ENCODE data around the gene PVALEF. TPM values are rescaled to one million over a fixed set of nuclear protein-coding genes. Genes with fewer than 3 reads are reported as not detected.

PVALEF gene
- polyA plus RNA-seq, 1 donor = 0.72 TPM

DNA sequence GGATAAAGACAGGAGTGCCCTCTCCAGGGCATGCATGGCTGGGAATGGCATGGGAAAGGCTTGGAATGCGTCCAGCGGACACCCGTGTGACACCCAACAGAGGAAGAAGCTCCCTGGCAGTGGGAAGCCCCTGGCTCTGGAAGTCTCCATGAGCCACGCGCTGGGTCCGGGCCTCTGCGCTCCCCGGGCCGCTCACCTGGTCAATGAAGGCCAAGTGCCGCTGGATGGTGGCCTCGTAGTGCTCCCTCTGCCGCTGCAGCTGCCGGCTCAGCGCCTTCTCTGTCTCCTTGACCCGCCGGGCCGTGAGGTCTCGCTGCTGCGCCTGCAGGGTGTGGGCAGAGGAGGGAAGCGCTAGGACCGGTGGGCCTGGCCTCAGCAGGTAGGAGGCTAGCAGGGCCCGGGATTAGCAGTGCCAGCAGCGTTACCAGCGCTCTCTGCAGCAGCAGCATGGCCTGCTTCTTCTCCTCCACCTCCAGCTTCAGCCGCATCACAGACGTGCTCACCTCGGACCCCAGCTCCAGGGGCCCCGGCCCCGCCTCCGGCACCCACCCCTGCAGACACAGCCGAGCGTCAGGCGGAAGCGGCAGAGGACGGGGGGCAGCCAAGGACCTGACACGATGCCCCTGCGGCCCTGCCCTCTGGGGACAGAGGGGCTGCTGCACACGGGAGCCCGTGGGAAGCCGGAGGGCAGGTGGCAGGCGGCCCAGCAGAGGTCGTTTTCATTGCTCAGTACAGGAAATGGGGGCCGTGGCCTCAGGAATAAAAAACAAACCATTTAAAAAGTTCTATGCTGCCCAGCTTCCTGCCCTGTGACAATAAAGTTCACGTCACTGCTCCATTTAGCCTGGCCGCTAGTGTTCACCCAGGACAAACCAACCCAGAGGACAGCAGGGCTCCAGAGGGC lies 31.4 kb downstream of the PVALEF start:
- no peak for DNase-seq (ENCODE audit: low read depth)

DNA sequence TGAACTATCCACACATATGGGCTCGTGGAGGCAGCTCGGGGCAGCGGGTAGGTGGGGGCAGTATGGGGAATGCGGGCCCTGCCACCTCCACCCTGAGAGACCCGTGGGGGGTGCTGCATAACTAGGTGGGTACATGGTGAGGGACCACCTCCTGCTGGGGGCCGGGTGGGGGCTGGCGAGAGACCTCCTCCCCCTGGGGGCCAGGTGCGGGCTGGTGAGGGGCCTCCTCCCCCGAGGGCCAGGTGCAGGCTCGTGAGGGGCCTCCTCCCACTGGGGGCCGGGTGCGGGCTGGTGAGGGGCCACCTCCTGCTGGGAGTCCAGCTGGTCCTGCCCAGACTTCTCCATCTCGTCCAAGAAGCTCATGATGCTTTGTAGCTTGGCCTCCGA lies 32.1 kb downstream of the PVALEF start:
- DNase-seq (ENCODE audit: low read depth) = no peak

DNA sequence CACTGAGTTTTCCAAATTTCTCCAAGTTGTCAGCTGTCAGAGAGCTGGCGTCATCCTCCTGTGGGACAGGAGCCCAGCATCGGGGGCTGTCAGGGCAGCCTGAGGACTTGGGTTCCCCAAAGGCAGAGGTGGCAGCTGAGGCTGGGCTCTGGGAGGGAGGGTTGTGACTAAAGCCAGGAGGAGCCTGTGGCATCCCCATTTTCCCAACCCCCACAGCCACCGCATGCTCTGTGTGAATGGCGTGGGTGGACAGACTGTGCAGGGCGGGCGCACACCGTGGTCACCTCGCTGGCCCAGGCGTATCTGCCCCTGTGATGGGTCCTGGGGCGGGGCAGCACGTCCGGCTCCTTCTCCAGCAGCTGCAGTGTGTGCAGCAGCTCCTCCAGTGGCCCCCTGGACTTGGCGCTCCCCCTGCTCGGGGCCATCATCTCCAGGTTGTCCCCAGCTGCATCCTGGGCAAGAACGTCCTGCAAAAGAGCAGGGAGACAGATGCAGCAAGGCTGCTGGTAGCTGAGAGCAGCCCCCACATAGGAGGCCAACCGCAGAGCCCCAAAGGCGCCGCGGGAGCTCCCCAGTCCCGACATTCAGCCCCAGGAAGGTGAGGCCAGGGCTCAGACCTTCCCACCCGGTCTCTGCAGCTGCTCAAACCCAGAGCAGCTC lies 32.7 kb downstream of the PVALEF start:
- no peak for DNase-seq (ENCODE audit: low read depth)

DNA sequence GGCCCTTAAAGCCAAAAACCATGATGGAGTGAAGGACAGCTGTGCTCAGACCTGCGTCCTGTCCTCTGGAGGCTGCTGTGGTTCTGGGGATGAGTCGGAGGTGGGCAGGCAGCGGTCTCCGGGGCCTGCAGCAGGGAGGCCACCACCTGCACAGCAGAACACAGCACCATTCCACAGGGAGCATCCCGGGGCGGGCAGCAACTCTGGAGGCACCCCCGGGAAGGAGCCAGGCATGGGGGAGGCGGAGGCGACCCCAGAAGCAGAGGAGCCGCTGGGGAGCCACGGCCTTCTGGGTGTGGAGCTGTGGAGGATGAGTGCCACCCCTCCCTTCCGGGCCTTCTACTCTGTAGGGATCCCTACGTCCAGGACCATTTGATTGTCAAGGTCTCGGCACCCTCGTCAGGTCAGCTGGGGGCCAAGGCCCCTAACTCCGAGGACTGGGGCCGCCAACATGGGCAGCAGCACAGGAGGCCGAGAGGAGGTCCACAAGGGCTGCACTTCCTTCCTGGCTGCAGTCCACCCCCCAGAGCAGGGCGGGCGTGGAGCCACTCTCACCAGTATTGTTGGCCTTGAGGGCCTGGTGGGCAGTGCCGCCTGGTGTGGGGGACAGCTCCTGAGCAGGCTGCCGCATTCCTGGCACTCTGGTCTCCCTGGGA lies 33.6 kb downstream of the PVALEF start:
- no peak for DNase-seq (ENCODE audit: low read depth)

DNA sequence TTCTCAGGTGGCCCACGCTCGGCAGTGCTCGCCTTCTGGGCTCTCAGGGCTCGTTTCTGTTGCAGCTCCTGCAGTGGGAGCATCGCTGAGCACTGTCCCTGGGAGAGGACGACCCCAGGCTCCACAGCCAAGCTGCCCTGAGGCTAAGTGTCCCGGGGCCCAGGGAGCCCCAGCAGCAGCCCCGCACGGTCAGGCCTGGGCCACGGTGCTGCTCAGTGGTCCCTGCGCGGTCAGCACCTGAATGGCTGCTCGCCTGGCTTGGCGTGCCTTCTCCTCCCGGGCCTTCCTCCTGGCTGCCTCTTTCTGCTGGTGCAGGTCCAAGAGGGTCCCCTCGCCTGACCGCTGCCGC lies 34.1 kb downstream of the PVALEF start:
- no peak for DNase-seq (ENCODE audit: low read depth)

DNA sequence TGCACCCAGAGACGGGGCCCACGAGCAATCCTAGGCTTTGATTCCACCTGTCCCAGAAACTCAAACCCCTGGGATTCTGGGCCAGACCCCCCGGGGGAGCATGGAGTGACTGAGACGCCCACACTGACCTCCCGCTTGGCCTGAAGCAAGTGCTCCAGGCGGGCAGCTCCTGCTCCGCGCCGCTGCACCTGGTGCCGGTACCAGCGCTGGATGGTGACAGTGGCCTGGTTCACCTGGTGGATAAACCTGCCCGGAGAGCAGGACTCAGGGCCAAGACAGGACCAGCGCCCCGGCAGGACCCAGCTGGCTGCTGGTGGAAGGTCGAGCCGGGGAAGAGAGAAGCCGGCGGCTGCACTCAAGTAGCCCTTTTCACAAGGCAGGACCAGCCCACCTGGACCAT lies 34.9 kb downstream of the PVALEF start:
- no peak for DNase-seq (ENCODE audit: low read depth)

DNA sequence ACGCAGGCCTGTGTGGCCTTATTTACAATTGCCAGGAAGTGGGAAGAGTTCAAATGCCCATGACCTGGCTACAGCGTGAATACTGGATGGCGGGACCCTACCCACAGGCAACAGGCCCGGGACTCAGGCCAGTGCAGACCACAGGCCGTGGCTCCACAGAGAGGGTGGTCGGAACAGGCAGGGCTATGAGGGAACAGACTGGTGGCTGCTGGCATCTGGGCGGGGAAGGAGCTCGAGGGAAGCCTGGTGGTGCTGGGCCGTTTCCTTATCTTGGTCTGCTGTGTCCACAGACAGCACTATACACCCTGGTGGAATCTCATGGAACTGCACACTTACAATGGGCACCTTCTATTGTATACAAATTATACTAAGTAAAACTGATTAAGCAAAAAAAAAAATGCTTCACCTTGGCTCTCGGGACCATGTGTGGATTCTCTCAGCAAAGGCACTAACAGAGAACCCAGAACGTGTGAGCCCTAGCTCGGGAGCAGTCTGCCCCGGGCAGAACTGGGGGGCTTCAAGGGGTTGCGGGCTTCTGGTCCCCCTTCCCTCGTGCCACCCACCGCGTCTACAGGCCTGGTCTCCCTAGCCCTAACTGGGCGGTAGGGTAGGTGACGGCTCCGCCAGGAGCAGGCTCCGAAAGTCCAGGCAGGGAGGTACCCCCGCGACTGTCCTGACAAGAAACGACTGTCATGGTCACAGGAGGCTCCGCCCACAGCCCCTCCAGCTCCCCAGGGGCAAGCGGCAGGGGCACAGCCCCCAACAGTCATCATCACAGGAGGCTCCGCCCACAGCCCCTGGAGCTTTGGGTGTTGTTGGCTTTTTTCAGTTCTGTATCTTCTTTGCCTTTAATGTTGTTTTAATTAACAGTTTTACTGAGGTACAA lies 35.6 kb downstream of the PVALEF start:
- peak; percentile 45 for DNase-seq (ENCODE audit: low read depth)

DNA sequence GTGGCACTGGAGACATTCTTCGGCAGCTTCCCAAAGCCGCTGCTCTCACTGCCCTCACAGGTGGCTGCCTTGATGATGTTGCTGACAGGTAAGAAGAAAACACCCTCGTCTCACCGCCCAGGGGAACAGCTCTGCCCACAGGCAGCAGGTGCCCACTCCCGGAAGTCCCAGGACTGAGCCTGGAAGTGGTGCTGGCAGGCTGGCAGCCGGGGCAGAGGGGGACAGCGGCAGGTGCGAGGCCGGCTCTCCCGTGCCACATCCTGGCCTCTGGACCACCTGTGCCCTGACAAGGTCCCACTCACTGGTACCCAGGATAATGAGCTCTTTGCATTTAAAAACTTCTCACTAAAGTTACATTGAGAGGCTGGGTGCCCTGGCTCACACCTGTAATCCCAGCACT lies 37.0 kb downstream of the PVALEF start:
- no peak for DNase-seq (ENCODE audit: low read depth)

DNA sequence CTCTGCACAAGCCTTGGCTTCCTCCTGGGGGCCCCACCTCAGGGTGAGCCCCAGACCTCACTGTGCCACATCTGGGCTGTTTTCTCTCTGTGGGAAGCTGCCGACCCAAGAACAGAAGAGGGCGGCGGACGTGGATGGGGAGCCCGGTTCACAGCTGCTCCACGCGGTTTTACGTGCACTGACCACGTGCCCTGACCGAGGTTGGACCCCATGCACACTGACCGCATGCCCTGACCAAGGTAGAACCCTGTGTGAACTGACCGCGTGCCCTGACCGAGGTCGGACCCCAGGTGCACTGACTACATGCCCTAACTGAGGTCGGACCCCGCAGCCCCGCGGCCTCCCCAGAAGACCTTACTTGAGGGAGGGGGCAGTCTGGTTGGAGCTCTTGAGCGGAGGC lies 37.8 kb downstream of the PVALEF start:
- DNase-seq (ENCODE audit: low read depth) = no peak

DNA sequence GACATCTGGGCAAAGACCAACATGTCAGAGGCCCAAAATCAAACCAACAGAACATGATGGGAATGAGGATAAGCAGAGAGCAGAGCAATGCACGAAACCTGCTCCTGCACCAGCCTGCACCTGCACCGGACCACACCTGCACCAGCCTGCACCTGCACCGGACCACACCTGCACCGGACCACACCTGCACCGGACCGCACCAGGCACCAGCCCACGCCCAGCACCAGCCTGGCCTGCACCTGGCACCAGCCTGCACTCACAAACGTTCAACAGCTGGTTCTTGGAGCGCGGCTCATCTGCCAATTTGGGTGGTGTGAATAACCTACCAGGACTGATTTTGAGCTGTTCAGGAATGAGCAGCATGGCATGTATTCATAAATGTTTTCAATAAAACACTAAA lies 39.3 kb downstream of the PVALEF start:
- DNase-seq (ENCODE audit: low read depth) = no peak

DNA sequence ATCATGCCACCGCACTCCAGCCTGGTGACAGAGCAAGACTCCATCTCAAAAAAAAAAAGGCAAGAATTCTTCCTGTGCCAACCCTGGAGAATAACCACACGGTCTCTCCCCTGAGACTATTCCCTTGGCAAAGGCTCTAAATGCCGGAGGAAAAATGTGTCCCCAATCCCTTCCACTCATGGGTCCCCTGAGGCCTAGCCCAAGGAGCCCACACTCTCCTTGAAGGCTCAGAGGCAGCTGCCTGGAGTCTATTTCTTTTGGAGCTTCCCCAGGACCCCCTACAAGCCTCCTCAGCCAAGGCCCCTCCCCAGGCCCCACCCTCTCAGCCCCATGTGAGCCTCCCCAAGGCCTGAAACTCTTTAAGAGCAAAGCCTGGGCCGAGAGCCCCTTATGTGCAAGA lies 40.9 kb downstream of the PVALEF start:
- DNase-seq (ENCODE audit: low read depth) = no peak

DNA sequence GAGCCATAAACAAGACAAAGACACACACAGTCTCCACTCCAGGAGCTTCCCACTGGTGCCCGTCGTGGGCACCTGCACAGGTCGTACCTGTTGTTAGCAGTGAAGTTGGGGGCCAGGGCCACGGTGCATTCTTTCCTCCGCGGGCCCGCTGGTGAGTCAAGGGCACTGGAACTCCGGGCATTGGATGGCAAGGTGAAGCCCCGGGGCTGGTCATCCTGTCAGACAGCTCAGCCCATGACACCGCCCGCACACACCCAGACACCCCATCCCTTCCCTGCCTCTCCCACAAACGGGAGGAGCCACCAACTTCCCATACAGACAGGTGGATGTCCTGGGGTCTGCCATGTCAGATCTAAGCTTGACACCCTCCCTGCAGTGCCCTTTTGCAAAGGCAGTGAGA lies 41.4 kb downstream of the PVALEF start:
- no peak for DNase-seq (ENCODE audit: low read depth)

DNA sequence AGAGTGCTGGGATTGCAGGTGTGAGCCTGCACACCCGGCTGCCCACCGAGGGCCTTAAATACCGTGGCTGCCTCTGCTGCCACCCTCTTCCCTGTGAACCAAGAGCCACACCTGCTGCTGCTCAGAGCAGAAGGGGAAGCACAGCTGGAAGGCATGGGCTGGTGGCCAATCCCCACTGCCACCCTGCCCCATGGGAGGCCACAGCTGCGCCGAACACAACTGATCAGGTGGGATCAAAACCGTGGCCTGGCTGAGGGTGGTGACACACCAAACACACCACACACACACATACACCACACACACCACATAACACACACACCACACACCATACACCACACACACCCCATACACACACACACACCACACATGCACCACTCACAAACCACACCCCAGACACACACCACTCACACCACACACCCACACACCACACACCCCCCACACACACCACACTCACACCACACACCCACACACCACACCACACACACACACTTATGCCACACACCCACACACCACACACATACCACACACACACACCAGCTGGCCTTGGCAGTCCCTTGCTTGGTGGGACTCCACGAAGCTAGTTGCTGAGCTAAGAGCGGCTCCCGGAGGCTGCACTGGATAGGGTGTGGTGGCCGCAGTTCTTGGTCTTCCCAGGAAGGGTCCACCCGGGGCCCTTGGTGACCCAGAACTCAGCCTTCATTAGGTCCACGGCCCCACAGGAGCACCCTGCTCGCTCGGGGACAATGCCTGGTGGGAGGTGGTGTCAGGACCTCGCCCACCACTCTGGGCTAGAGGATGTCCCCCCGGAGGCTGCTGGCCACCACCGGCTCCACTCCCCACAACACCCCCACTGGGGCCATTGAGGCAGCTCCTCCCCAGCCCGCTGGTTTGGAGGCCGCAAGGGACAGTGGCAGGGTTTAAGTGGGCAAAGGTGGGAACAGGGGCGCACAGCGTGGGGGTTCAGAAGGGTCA lies 42.6 kb downstream of the PVALEF start:
- DNase-seq (ENCODE audit: low read depth) = no peak

DNA sequence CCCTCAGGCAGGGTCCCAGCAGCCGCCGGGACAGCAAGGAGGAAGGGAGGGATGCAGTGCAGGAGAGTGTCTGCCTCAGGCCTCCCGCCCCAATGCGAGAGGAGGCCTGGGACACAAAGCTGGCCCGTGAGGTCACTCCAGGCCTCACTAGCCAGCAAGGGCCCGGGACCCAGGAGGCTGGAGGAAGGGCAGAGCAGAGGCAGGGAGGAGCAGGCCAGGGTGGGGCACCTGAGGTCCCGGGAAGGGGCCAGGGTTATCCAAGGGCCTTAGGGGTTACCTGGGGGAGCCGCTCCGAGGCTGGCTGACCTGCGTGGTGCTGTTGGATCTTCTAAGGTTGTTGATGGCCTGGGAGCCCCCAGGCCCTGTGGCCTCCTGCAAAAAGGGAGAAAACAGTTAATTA lies 43.3 kb downstream of the PVALEF start:
- no peak for DNase-seq (ENCODE audit: low read depth)

DNA sequence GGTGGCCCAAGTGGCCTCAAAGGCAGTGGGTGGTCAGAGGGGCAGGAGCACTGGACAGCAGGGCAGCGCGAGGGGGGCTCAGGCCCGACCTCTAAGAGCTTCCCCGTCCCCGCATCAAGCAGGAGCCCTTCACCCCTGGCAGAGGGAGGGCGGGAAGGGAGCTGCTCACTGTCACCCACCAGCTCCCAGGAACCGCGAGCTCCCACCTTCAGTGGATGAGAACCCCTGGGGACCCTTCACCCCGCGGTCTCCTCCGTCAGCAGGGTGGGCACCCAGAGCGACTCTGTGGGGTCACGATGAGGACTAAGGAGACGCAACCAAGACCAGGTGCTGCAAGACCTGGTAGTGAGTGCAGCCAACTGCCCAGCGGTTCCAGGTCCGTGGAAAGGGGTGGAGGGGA lies 43.8 kb downstream of the PVALEF start:
- DNase-seq (ENCODE audit: low read depth) = no peak

DNA sequence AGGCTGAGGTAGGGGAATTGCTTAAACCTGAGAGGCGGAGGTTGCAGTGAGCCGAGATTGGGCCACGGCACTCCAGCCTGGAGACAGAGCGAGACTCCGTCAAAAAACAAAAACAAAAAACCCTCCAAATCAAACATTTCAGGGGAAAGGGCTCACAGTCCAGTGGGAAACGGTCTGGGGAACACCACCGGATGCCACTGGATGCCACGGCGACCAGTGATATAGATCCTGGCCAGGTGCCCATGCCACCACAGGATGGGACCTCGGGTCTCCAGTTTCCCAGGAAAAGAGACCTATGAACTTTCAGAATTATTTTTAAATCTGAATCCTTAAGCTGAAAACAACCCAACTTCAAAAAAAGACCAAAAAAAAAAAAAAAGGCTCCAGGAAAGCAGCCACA lies 45.2 kb downstream of the PVALEF start:
- no peak for DNase-seq (ENCODE audit: low read depth)

DNA sequence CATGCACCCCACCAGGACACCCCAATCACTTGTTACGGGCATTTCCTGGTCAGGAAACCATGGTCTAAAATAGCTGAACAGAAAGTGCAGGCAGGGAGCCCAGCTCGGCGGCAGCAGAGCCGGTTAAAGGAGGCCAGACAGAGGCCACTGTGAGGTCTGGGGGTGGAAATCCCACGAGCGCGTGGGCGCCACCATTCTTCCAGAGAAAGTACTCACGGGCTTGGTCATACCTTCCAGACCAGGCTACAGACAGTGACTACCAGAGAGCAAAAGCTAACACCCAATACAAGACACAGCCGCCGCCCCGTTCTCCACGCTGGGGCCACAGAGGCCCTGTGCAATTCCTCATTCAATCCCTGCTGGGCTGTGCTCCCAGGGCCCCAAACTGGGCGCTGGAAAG lies 45.6 kb downstream of the PVALEF start:
- DNase-seq (ENCODE audit: low read depth) = no peak

DNA sequence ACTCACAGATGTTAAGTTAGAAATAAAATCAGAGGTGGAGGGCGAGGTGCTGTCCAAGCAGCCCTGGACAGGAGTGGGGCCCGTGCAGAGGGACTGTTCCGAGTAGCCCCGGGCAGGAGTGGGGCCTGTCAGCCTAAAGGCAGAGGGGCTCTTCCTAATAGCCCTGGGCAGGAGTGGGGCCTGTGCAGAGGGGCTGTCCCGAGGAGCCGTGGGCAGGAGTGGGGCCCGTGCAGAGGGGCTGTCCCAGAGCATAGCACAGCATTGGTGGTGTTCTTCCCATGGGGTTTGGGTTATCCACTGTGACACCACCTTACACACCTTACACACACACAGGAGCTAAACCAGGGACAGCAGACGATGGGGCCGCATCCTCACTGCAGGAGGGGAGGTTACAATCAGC lies 47.1 kb downstream of the PVALEF start:
- DNase-seq (ENCODE audit: low read depth) = no peak

DNA sequence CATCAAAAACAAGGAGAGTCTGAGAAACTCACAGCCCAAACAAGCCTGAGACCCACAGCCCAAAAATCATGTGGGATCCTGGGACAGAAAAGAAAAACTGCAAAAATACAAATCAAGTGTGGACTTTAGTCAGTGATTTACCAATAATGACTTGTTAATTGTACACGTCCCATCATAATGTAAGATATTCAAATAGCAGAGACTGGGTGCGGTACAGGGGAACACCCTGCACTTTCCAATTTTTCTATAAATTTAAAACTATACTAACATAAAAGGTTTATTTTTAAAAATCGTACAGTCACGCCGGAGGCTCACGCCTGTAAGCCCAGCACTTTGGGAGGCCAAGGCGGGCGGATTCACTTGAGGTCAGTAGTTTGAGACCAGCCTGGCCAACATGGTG lies 48.7 kb downstream of the PVALEF start:
- DNase-seq (ENCODE audit: low read depth) = no peak

DNA sequence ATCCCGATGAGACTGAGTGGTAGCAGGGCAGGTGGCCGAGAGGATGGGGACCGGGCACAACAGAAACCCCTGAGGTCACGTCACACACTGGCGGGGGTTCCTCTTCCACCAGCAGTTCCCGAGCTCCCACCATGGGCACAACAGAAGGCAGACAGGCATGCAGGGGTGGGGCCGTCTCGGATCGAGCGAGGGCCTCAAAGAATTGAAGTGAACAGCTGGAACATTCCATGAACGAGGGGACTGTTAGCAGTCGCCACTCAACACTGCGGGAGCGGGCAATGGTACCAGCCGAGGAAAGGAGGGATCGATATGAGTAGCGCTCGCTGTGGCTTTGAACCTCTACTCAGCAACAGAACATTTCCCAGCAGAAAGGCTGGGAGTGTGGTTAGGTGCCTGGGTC lies 52.2 kb downstream of the PVALEF start:
- no peak for DNase-seq (ENCODE audit: low read depth)

DNA sequence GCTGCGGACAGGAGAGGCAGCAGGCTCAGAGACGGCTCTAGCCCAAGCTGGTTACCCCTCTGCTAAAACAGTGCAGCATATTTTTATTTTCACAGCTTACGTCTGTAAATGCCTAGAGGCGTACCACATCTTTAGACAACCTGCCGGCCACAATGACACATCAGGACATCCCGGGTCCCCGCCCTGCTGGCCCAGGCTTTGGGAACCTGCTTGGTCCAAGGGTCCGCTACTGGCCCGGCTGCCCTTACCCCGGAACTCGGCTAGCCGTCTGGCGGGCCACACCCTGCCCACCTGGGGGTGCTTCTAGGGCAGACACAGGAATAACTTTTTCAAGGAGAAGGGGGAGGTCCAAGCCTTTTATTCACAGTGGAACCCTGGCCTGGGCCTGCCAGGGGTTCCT lies 53.2 kb downstream of the PVALEF start:
- DNase-seq (ENCODE audit: low read depth) = no peak

Measured in forelimb muscle (tissue), 1 donor.